ENCODE results near the gene TCTA.

The TCTA gene

DNA sequence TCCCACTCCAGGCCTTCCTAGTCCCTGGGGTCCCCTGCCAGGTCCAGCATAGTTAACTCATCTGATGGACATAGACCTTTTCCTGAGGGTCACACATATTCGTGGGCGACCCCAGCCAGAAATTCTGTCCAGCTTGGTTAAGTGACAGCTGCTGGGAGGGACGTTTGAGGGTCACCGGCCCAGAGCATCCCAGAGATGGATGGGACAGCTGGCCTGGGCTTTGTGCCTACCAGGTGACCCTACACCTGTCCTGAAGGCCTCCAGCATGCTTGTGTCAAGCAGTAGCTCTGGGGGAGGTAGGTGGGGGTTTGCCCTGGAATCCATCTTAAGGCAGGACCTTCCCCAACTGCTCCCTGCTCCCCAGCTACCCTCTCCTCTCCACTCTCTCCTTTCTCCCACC lies 48.7 kb downstream of the TCTA start:
- DNase-seq (ENCODE audit: low read depth), result no peak

DNA sequence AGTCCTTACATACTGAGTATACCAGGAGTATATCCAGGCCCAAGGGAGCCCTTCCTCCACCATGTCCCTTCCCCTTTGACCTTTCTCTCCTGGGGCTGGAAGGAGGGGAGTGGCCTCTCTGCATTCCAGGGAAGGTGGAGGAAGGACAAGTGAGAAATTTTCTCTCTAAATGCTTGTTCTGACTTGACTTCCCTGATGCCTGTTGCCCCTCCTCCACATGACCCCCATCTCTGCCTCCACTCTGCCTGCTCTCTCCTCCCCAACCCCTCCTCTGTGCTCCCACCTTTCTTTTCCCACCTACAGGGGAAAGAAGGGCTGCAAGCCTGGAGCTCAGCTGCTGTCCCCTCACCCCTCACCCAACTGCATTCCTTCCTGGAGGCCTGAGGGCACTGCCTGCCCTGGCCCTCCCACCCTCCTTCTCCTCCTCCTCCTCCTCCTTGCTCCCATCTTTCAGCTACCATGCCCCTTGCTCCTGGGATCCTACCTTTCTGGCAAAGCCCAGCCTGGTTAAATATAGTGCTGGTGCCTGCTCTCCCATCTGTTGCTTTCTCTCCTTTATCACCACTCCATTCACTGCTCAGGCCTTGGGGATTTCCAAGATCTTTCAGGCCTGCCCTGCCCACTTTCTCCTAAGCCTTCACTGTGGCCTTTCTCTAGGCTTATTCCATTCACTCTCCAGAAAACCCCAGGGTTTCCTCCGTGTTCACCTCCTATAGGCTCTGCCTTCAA lies 49.4 kb downstream of the TCTA start:
- no peak for DNase-seq (ENCODE audit: low read depth)

DNA sequence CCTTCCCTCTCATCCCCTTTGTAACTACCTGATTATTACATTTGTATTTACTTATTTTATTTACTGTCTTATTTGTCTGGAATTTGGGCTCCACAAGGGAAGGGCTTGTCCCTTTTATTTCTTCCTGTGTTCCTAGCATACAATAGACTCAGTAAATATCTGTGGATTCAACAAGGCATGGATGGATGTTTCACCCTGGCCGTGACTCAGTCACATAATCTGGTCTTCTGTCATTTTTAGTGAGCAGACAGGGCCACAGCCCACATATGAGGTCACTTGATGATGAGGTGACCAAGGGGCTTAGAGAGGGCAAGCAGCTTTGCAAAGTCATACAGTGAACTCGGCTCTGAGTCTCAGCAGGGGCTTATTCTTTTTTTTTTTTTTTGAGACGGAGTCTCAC lies 50.0 kb downstream of the TCTA start:
- DNase-seq (ENCODE audit: low read depth), result no peak

DNA sequence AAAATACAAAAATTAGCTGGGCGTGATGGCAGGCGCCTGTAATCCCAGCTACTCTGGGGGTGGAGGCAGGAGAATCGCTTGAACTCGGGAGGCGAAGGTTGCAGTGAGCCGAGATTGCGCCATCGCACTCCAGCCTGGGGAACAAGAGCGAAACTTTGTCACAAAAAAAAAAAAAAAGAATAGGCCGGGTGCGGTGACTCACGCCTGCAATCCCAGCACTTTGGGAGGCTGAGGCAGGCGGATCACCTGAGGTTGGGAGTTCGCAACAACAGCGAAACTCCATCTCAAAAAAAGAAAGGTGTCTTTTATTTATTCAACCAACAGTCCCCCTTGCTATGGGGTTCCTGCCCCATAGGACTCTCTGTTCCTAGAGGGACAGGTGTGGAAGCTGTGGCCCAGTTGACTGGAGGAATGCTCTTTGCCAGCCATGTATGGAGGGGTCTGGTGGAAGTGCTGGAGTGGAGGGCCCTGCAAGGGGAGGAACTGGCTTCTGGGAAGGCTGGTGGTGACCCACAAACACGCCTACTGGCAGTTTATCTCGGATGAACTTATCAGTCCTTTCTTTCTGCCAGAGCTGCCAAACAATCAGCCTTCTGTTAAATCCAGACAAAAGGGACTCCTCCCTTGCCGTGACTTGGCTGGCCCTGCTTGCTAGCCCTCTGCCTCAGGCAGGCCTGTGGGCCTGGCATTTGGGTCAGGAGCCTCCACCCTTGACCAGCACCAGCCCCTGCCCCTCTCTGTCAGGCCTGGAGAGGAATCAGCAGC lies 53.2 kb downstream of the TCTA start:
- DNase-seq (ENCODE audit: low read depth), result no peak
